Gastroesophageal sphincter (tissue), 3 donors: ENCODE measurements around the gene TMTC1.

ENCODE experiments used
- CTCF ChIP-seq, 4 experiments: fragments of 200-600 bp in 2 of 4; fragments of 450-650 bp in 2 of 4; sonication (generic) in 1 of 4; IDR thresholded peaks; one replicate each; pipeline ENCODE4 v1.5.1; 2017 to 2019; ENCODE audit warnings: antibody characterized with exemption in 4 of 4, mild to moderate bottlenecking in 2 of 4, moderate library complexity in 2 of 4
- EP300 ChIP-seq: sonication (generic); formaldehyde crosslinking; IDR thresholded peaks from one replicate; pipeline ENCODE4 v1.6.1; 2017; ENCODE audit warnings: antibody characterized with exemption, mild to moderate bottlenecking
- POLR2A ChIP-seq, 2 donors: fragments of 450-650 bp; IDR thresholded peaks; one replicate each; pipeline ENCODE4 v1.6.1; 2017; ENCODE audit warnings: antibody characterized with exemption in 2 of 2, mild to moderate bottlenecking in 2 of 2, moderate library complexity in 1 of 2

DNA sequence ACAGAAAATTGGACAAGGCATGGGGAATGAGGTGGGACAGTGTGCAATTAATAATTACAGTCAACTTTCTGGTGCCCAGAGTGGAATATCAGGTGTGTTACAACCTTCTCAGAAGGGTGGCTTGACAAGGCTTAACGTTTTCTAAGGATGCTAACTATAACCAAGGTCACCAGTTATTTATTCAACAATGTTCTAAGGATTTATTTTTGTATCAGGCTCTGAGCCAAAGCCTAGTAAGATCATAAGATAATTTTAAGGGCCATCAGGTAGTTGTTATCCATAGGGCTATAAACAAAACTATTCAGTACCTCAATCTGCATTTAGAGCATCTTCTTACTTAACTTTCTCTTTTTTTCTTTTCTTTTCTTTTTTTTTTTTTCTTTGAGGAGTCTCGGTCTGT, 134.0 kb downstream of the TMTC1 start:
- no peak for TF ChIP-seq CTCF (IDR thresholded peaks at IDR 0.05)
- no peak for TF ChIP-seq POLR2A (IDR thresholded peaks at IDR 0.05)
- no peak for TF ChIP-seq EP300
